Measurements from ENCODE around the gene CCDC13.

- TF ChIP-seq, protein P1, sequence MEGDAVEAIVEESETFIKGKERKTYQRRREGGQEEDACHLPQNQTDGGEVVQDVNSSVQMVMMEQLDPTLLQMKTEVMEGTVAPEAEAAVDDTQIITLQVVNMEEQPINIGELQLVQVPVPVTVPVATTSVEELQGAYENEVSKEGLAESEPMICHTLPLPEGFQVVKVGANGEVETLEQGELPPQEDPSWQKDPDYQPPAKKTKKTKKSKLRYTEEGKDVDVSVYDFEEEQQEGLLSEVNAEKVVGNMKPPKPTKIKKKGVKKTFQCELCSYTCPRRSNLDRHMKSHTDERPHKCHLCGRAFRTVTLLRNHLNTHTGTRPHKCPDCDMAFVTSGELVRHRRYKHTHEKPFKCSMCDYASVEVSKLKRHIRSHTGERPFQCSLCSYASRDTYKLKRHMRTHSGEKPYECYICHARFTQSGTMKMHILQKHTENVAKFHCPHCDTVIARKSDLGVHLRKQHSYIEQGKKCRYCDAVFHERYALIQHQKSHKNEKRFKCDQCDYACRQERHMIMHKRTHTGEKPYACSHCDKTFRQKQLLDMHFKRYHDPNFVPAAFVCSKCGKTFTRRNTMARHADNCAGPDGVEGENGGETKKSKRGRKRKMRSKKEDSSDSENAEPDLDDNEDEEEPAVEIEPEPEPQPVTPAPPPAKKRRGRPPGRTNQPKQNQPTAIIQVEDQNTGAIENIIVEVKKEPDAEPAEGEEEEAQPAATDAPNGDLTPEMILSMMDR (conservative IDR thresholded peaks at IDR 0.05): no peak
- TF ChIP-seq EZH2 (IDR thresholded peaks at IDR 0.05; ENCODE audit: low read depth): no peak
These were observed 49.8 kb downstream of the CCDC13 start for GRCh38 chr3:42723219-42723618.
